Measurements from ENCODE around the gene RBM20. TPM values are rescaled to one million over a fixed set of nuclear protein-coding genes. Genes with fewer than 3 reads are reported as not detected.

Gene RBM20
- total and polyA plus RNA-seq, 2 experiments from 2014 or later: not detected

DNA sequence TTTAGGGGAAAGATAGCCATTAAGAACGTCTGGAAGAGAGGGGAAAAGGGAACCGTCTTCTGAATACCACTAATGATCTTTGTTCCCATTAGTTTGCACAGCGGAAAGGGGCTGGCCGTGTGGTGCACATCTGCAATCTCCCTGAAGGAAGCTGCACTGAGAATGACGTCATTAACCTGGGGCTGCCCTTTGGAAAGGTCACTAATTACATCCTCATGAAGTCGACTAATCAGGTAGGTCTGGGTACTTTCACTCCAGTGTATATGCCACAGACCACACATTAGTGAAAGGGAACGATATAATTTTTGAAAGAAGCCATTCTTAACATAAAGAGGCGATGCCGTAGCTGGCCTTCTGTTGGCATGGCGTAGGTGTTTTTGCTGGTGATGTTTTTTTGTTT is 153.3 kb downstream of the RBM20 start:
- Histone ChIP-seq H3K4me1 (ENCODE audit: insufficient read depth) (peaks cover 8% of the 10 kb centered on the region), H3K4me3 (no peak overlapping the region), H3K36me3 (ENCODE audit: low read depth) (no peaks in the 10 kb centered on the region), H3K9me2 (ENCODE audit: insufficient read depth) (no peaks in the 10 kb centered on the region), H3K27ac (no peak overlapping the region), H3K79me2 (ENCODE audit: insufficient read depth) (no peaks in the 10 kb centered on the region), H3K4me2 (ENCODE audit: unreplicated experiment) (no peak overlapping the region), H3K9me3 (ENCODE audit: low read depth) (no peaks in the 10 kb centered on the region), H4K20me1 (ENCODE audit: insufficient read depth) (no peaks in the 10 kb centered on the region), H3F3A (ENCODE audit: insufficient read depth) (peaks cover 2% of the 10 kb centered on the region), H2AFZ (no peak overlapping the region), H3K9ac (no peak overlapping the region), H3K27me3 (replicated peaks; ENCODE audit: insufficient read depth) (0 out of 2 replicates have a peak, but pooled peaks cover 4% of the 10 kb centered on the region)
- in situ Hi-C loops (cut with MboI): no loop called here
- 65 to 70% methylated on average over 10 of the region's 10 CpGs for WGBS, 2 experiments (ENCODE audit: low coverage in 1 of 2, low lambda C conversion rate in 2 of 2, missing lambda C conversion rate in 2 of 2)
- DNase-seq: no peak
- TF ChIP-seq EZH2 (IDR thresholded peaks at IDR 0.05; ENCODE audit: insufficient read depth, poor library complexity, severe bottlenecking) (no peak), EZH2phosphoT487 (IDR thresholded peaks at IDR 0.05; ENCODE audit: insufficient read depth, low read depth) (no peak)

DNA sequence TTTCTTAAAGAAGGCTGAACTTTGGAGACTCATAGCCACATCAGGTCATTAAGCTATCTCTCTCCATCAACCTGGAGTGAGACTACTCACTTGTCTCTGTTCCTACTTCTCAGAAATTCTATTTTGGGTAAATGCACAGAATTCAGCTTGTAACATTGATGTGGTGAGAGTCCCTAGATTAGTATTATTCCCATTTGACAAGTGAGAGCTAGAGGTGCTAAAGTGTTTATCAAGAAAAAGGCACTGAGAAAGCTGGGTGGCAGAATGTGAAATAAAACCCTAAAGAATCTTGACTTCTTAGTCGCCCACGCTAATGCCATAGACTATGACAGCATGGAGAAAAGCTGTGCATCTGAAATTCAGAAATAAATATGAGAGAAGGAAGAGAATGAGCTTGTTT is 154.2 kb downstream of the RBM20 start:
- no peaks in the 10 kb centered on the region for H3K9me3 ChIP-seq (ENCODE audit: low read depth)
- DNase-seq: no peak
- peaks cover 17% of the 10 kb centered on the region for H3K4me1 ChIP-seq (ENCODE audit: insufficient read depth)
- H3K79me2 ChIP-seq (ENCODE audit: insufficient read depth): no peaks in the 10 kb centered on the region
- no peak overlapping the region for H3K4me2 ChIP-seq (ENCODE audit: unreplicated experiment)
- no peaks in the 10 kb centered on the region for H4K20me1 ChIP-seq (ENCODE audit: insufficient read depth)
- no peaks in the 10 kb centered on the region for H3K9me2 ChIP-seq (ENCODE audit: insufficient read depth)
- no peak for TF ChIP-seq EZH2phosphoT487 (IDR thresholded peaks at IDR 0.05; ENCODE audit: insufficient read depth, low read depth)
- no peak for TF ChIP-seq EZH2 (IDR thresholded peaks at IDR 0.05; ENCODE audit: insufficient read depth, poor library complexity, severe bottlenecking)
- no peak overlapping the region for H3K9ac ChIP-seq
- no peak overlapping the region for H2AFZ ChIP-seq
- H3K36me3 ChIP-seq (ENCODE audit: low read depth): no peaks in the 10 kb centered on the region
- WGBS, 2 experiments (ENCODE audit: low coverage in 1 of 2, low lambda C conversion rate in 2 of 2, missing lambda C conversion rate in 2 of 2): 90 to 92% methylated on average over 2 of the region's 2 CpGs
- H3K4me3 ChIP-seq: no peak overlapping the region
- 0 out of 2 replicates have a peak, but pooled peaks cover 4% of the 10 kb centered on the region for H3K27me3 ChIP-seq (replicated peaks; ENCODE audit: insufficient read depth)
- no peak overlapping the region for H3K27ac ChIP-seq
- H3F3A ChIP-seq (ENCODE audit: insufficient read depth): peaks cover 10% of the 10 kb centered on the region
- in situ Hi-C loops (cut with MboI): no loop called here

GRCh38 chr10:110802090-110802489 is 158.0 kb downstream of the RBM20 start:
- no peaks in the 10 kb centered on the region for H3K36me3 ChIP-seq (ENCODE audit: low read depth)
- no peaks in the 10 kb centered on the region for H3K9me2 ChIP-seq (ENCODE audit: insufficient read depth)
- in situ Hi-C loops (cut with MboI): no loop called here
- H3K4me2 ChIP-seq (ENCODE audit: unreplicated experiment): peak overlapping the region; percentile 81
- peak overlapping the region; percentile 41 for H3K4me3 ChIP-seq
- H4K20me1 ChIP-seq (ENCODE audit: insufficient read depth): no peaks in the 10 kb centered on the region
- WGBS, 2 experiments (ENCODE audit: low coverage in 1 of 2, low lambda C conversion rate in 2 of 2, missing lambda C conversion rate in 2 of 2): 80 to 94% methylated on average over 1 of the region's 1 CpG
- TF ChIP-seq EZH2 (IDR thresholded peaks at IDR 0.05; ENCODE audit: insufficient read depth, poor library complexity, severe bottlenecking) (no peak), EZH2phosphoT487 (IDR thresholded peaks at IDR 0.05; ENCODE audit: insufficient read depth, low read depth) (no peak)
- H3K9me3 ChIP-seq (ENCODE audit: low read depth): no peaks in the 10 kb centered on the region
- peaks cover 24% of the 10 kb centered on the region for H3K4me1 ChIP-seq (ENCODE audit: insufficient read depth)
- H3F3A ChIP-seq (ENCODE audit: insufficient read depth): peaks cover 12% of the 10 kb centered on the region
- DNase-seq: peak; percentile 93
- H3K27me3 ChIP-seq (replicated peaks; ENCODE audit: insufficient read depth): no peaks in the 10 kb centered on the region
- no peak overlapping the region for H2AFZ ChIP-seq
- H3K27ac ChIP-seq: peak overlapping the region; percentile 36
- no peaks in the 10 kb centered on the region for H3K79me2 ChIP-seq (ENCODE audit: insufficient read depth)
- H3K9ac ChIP-seq: peak overlapping the region; percentile 19; the same call in 1 of the 2 replicates

- H3K9me2 ChIP-seq (ENCODE audit: insufficient read depth): no peaks in the 10 kb centered on the region
- peaks cover 24% of the 10 kb centered on the region for H3K4me1 ChIP-seq (ENCODE audit: insufficient read depth)
- peak; percentile 93 for DNase-seq
- in situ Hi-C loops (cut with MboI): no loop called here
- TF ChIP-seq EZH2 (IDR thresholded peaks at IDR 0.05; ENCODE audit: insufficient read depth, poor library complexity, severe bottlenecking): no peak
- TF ChIP-seq EZH2phosphoT487 (IDR thresholded peaks at IDR 0.05; ENCODE audit: insufficient read depth, low read depth): no peak
- H3K4me2 ChIP-seq (ENCODE audit: unreplicated experiment): peak overlapping the region; percentile 81
- peak overlapping the region; percentile 26; the same call in 1 of the 2 replicates for H3K9ac ChIP-seq
- H3K27me3 ChIP-seq (replicated peaks; ENCODE audit: insufficient read depth): no peaks in the 10 kb centered on the region
- peaks cover 12% of the 10 kb centered on the region for H3F3A ChIP-seq (ENCODE audit: insufficient read depth)
- H4K20me1 ChIP-seq (ENCODE audit: insufficient read depth): no peaks in the 10 kb centered on the region
- peak overlapping the region; percentile 36 for H3K27ac ChIP-seq
- no peaks in the 10 kb centered on the region for H3K36me3 ChIP-seq (ENCODE audit: low read depth)
- no peaks in the 10 kb centered on the region for H3K79me2 ChIP-seq (ENCODE audit: insufficient read depth)
- peak overlapping the region; percentile 41 for H3K4me3 ChIP-seq
- H2AFZ ChIP-seq: peak overlapping the region; percentile 44
- H3K9me3 ChIP-seq (ENCODE audit: low read depth): no peaks in the 10 kb centered on the region
- 15% methylated on average over 7 of the region's 7 CpGs for WGBS, 2 experiments (ENCODE audit: low coverage in 1 of 2, low lambda C conversion rate in 2 of 2, missing lambda C conversion rate in 2 of 2)
Observed at GRCh38 chr10:110802551-110803238, 158.6 kb downstream of the RBM20 start.
